ENCODE measurements around the gene VAV3. TPM values are rescaled to one million over a fixed set of nuclear protein-coding genes. Genes with fewer than 3 reads are reported as not detected.

The VAV3 gene
- total and polyA plus RNA-seq, 12 donors = 1.1 to 8.5 (median 4.1) TPM

- H3K27me3 ChIP-seq = no peaks in the 10 kb centered on the region
- TF ChIP-seq, protein P1, sequence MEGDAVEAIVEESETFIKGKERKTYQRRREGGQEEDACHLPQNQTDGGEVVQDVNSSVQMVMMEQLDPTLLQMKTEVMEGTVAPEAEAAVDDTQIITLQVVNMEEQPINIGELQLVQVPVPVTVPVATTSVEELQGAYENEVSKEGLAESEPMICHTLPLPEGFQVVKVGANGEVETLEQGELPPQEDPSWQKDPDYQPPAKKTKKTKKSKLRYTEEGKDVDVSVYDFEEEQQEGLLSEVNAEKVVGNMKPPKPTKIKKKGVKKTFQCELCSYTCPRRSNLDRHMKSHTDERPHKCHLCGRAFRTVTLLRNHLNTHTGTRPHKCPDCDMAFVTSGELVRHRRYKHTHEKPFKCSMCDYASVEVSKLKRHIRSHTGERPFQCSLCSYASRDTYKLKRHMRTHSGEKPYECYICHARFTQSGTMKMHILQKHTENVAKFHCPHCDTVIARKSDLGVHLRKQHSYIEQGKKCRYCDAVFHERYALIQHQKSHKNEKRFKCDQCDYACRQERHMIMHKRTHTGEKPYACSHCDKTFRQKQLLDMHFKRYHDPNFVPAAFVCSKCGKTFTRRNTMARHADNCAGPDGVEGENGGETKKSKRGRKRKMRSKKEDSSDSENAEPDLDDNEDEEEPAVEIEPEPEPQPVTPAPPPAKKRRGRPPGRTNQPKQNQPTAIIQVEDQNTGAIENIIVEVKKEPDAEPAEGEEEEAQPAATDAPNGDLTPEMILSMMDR (IDR thresholded peaks at IDR 0.05) = no peak
- TF ChIP-seq POLR2A (IDR thresholded peaks at IDR 0.05) = no peak
- intact Hi-C loops (cut with DNase I) = no loop called here
- H3K9me3 ChIP-seq (replicated peaks in 1 of 3) = no peaks in the 10 kb centered on the region
- WGBS, 4 donors = 68 to 76% (median 75%) methylated on average over 4 of the region's 4 CpGs
- H3K4me1 ChIP-seq (replicated peaks in 1 of 2) = peaks cover 0 to 3% of the 10 kb centered on the region in 2 donors
- no peak overlapping the region for H3K27ac ChIP-seq
- no peak overlapping the region for H3K4me3 ChIP-seq
- no peaks in the 10 kb centered on the region for H3K36me3 ChIP-seq (replicated peaks in 1 of 2)
- DNase-seq = no peak
These were observed 342.4 kb downstream of the VAV3 start for GRCh38 chr1:107622535-107622934.

DNA sequence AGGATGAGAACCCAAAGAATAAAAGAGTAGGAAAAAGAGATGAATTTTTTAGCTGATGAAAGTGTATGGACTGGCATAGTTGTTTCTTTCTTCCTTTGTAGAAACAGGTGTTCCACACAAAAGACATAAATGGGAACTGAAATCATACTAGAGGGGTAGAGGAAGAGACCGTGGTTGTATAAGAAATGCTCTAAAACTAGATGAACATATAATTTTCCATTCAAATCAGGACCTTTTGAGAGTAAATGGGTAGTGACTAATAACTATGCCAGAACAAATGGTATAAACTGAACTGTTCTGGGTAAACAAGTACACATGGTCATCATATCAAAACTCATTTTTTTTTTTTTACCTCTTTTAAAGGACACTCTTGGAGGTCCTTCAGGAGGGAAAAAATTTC, 344.2 kb downstream of the VAV3 start:
- TF ChIP-seq POLR2A (IDR thresholded peaks at IDR 0.05) = no peak
- TF ChIP-seq, protein P1 (IDR thresholded peaks at IDR 0.05) = no peak

DNA sequence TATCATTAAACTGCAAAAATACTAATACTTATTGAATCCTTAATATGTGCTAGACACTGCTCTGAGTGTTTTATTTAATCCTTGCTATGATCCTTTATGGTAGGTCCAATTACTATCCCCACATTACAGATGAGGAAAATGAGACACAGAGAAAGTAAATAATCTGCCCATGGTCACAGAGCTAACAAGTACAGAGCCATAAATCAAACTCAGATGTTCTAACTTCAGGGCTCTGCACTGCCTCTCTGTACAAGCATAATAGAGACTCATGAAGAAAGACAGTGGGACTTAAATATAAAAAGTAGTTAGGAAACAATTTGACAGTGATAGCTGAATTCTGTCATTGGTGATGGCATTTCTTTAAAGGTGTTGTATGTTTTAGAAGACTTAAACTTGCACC, 346.4 kb downstream of the VAV3 start:
- Histone ChIP-seq H3K36me3 (replicated peaks in 1 of 2) (no peaks in the 10 kb centered on the region), H3K27me3 (no peaks in the 10 kb centered on the region), H3K4me1 (replicated peaks in 1 of 2) (no peaks in the 10 kb centered on the region), H3K4me3 (no peak overlapping the region), H3K27ac (no peak overlapping the region), H3K9me3 (replicated peaks in 1 of 3) (no peaks in the 10 kb centered on the region)
- no peak for DNase-seq
- intact Hi-C loops (cut with DNase I) = no loop called here
- TF ChIP-seq, protein P1 (IDR thresholded peaks at IDR 0.05) = no peak
- no peak for TF ChIP-seq POLR2A (IDR thresholded peaks at IDR 0.05)

More for the DNA sequence above, 344.2 kb downstream of the VAV3 start:
- DNase-seq = no peak
- H3K27ac ChIP-seq = no peak overlapping the region
- no peaks in the 10 kb centered on the region for H3K27me3 ChIP-seq
- no peaks in the 10 kb centered on the region for H3K4me1 ChIP-seq (replicated peaks in 1 of 2)
- no peaks in the 10 kb centered on the region for H3K36me3 ChIP-seq (replicated peaks in 1 of 2)
- 74 to 91% (median 83%) methylated on average over 1 of the region's 1 CpG for WGBS, 4 donors
- no peaks in the 10 kb centered on the region for H3K9me3 ChIP-seq (replicated peaks in 1 of 3)
- intact Hi-C loops (cut with DNase I) = no loop called here
- H3K4me3 ChIP-seq = no peak overlapping the region

- Histone ChIP-seq H3K4me1 (replicated peaks in 1 of 2) (no peaks in the 10 kb centered on the region), H3K36me3 (replicated peaks in 1 of 2) (no peaks in the 10 kb centered on the region), H3K27ac (no peak overlapping the region), H3K4me3 (no peak overlapping the region), H3K27me3 (no peaks in the 10 kb centered on the region), H3K9me3 (replicated peaks in 1 of 3) (peaks cover 0 to 3% (median 0%) of the 10 kb centered on the region in 3 donors)
- no peak for DNase-seq
- WGBS, 4 donors = 82 to 86% (median 84%) methylated on average over 8 of the region's 8 CpGs
- intact Hi-C loops (cut with DNase I) = no loop called here
- no peak for TF ChIP-seq POLR2A (IDR thresholded peaks at IDR 0.05)
- TF ChIP-seq, protein P1 (IDR thresholded peaks at IDR 0.05) = no peak
These were observed 347.1 kb downstream of the VAV3 start for GRCh38 chr1:107617921-107618320.

Data from adrenal gland (tissue), 12 donors.